22Rv1 (cell line): ENCODE measurements around the gene KCNJ5.

Experiments
- CTCF ChIP-seq: fragments of 450-650 bp; IDR thresholded peaks from 2 replicates; pipeline ENCODE4 v1.5.1; 2017; ENCODE audit warnings: mild to moderate bottlenecking
- ZFX ChIP-seq: fragments of 450-650 bp; IDR thresholded peaks from 2 replicates; pipeline ENCODE4 v1.6.1; 2017; ENCODE audit warnings: antibody characterized with exemption, borderline replicate concordance

- no peak for TF ChIP-seq CTCF
- TF ChIP-seq ZFX = no peak
Observed at GRCh38 chr11:128891913-128892398, 800 bp downstream of the KCNJ5 start.
